GM12801 (cell line): ENCODE measurements around the gene ZSCAN5B.

Experiments used
- TF ChIP-seq, protein P1 (sequence below): IDR thresholded peaks from one replicate; pipeline ENCODE4 v1.5.1; 2011; ENCODE audit warnings: control low read depth; ENCODE audit not compliant: insufficient read length; ENCODE audit errors: extremely low read depth

ZSCAN5B gene

GRCh38 chr19:56163097-56163496 lies 34.5 kb downstream of the ZSCAN5B start:
- TF ChIP-seq, protein P1, sequence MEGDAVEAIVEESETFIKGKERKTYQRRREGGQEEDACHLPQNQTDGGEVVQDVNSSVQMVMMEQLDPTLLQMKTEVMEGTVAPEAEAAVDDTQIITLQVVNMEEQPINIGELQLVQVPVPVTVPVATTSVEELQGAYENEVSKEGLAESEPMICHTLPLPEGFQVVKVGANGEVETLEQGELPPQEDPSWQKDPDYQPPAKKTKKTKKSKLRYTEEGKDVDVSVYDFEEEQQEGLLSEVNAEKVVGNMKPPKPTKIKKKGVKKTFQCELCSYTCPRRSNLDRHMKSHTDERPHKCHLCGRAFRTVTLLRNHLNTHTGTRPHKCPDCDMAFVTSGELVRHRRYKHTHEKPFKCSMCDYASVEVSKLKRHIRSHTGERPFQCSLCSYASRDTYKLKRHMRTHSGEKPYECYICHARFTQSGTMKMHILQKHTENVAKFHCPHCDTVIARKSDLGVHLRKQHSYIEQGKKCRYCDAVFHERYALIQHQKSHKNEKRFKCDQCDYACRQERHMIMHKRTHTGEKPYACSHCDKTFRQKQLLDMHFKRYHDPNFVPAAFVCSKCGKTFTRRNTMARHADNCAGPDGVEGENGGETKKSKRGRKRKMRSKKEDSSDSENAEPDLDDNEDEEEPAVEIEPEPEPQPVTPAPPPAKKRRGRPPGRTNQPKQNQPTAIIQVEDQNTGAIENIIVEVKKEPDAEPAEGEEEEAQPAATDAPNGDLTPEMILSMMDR = no peak

GRCh38 chr19:56162258-56162657 lies 35.3 kb downstream of the ZSCAN5B start:
- TF ChIP-seq, protein P1 = no peak

DNA sequence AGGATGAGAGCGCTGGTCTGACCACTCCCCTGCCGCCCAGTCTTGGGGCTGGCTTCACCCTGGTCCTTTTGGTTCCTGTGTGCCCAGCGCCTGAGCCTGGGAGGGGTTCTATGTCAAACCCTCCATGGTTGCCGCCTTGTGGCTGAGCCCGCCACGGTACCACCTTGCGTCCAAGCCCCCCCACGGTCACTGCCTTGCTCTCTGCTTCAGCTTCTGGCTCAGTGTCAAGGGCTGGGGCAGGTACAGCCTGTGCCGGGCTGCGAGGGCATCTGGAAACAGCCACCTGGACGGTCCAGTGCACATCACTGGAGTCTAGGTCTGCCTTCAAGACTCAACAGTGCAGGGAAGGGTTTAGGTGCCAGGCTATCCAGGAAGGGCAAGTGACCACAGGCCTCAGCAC lies 36.0 kb downstream of the ZSCAN5B start:
- TF ChIP-seq, protein P1 = no peak

DNA sequence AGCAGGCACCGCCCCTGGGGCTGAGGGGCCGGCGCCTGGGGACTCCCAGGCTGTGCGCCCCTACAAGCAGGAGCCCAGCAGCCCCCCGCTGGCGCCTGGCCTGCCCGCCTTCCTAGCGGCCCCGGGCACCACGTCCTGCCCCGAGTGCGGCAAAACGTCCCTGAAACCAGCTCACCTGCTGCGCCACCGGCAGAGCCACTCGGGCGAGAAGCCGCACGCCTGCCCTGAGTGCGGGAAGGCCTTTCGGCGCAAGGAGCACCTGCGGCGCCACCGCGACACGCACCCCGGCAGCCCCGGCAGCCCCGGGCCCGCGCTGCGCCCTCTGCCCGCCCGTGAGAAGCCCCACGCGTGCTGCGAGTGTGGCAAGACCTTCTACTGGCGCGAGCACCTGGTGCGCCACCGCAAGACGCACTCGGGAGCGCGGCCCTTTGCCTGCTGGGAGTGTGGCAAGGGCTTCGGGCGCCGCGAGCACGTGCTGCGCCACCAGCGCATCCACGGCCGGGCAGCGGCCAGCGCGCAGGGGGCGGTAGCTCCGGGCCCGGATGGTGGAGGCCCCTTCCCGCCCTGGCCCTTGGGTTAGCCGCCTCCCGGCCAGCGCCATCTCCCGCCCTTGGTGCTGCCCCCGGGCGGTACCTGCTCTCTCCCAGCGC lies 37.8 kb downstream of the ZSCAN5B start:
- TF ChIP-seq, protein P1 = no peak

GRCh38 chr19:56159009-56159559 lies 38.5 kb downstream of the ZSCAN5B start:
- TF ChIP-seq, protein P1 = no peak

GRCh38 chr19:56158170-56158757 lies 39.3 kb downstream of the ZSCAN5B start:
- TF ChIP-seq, protein P1 = no peak

DNA sequence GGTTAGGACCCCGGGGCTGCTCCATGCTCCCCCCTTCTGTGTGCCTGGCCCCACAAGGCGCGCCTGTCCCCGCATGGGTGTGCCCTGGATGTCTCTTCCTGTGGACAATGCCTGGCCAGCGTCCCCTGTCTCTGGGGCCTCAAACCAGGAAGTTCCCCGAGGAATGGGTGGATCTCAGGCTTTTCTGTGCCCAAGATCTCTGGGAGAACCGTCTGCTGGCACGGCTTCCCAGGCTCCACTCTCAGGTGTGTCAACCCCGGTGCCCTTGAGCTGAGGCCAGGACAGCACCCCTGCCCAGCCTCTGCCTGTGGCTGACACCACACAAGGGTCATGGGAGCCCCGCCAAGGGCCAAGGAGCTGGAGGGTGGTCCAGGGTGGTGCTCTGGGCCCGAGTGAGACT lies 40.8 kb downstream of the ZSCAN5B start:
- TF ChIP-seq, protein P1 = no peak
